GM19328 (cell line): ENCODE results near the gene HS1BP3.

Experiments
- ATAC-seq: cut with Tn5 transposase; IDR thresholded peaks from one replicate; pipeline ENCODE4 v1.9.1; 2021; ENCODE audit warnings: mild to moderate bottlenecking, moderate library complexity; ENCODE audit not compliant: unreplicated experiment

HS1BP3 gene

GRCh38 chr2:20604401-20604911, 46.4 kb downstream of the HS1BP3 start:
- ATAC-seq = no peak

GRCh38 chr2:20603791-20604190, 47.1 kb downstream of the HS1BP3 start:
- no peak for ATAC-seq

GRCh38 chr2:20602803-20603202, 48.1 kb downstream of the HS1BP3 start:
- ATAC-seq = no peak

GRCh38 chr2:20600756-20601325, 50.1 kb downstream of the HS1BP3 start:
- no peak for ATAC-seq

- ATAC-seq = no peak
These were observed 50.9 kb downstream of the HS1BP3 start for GRCh38 chr2:20599861-20600461.

- ATAC-seq = no peak
These were observed 51.8 kb downstream of the HS1BP3 start for GRCh38 chr2:20599001-20599600.

- no peak for ATAC-seq
These were observed 53.1 kb downstream of the HS1BP3 start for GRCh38 chr2:20597860-20598183.

- ATAC-seq = no peak
These were observed 53.7 kb downstream of the HS1BP3 start for GRCh38 chr2:20596973-20597859.

GRCh38 chr2:20596193-20596972, 54.5 kb downstream of the HS1BP3 start:
- ATAC-seq = no peak

- peak; percentile 89 for ATAC-seq
These were observed 55.3 kb downstream of the HS1BP3 start for GRCh38 chr2:20595439-20596192.

- ATAC-seq = no peak
These were observed 55.9 kb downstream of the HS1BP3 start for GRCh38 chr2:20594957-20595356.

GRCh38 chr2:20594048-20594750, 56.7 kb downstream of the HS1BP3 start:
- ATAC-seq = no peak

- ATAC-seq = no peak
These were observed 57.5 kb downstream of the HS1BP3 start for GRCh38 chr2:20593072-20594034.

- ATAC-seq = no peak
These were observed 58.5 kb downstream of the HS1BP3 start for GRCh38 chr2:20592106-20593071.

GRCh38 chr2:20590704-20591515, 60.0 kb downstream of the HS1BP3 start:
- ATAC-seq = no peak

GRCh38 chr2:20589975-20590703, 60.8 kb downstream of the HS1BP3 start:
- ATAC-seq = no peak
